GM19099 (cell line): Measurements from ENCODE around the gene FBXO39.

ENCODE experiments used
- POLR2A ChIP-seq: IDR thresholded peaks from 3 replicates; pipeline ENCODE4 v1.6.1; 2011; ENCODE audit warnings: low read depth; ENCODE audit not compliant: insufficient read length; ENCODE audit errors: extremely low read depth

FBXO39 gene

GRCh38 chr17:6830383-6830986 is 54.5 kb downstream of the FBXO39 start:
- TF ChIP-seq POLR2A, result no peak

DNA sequence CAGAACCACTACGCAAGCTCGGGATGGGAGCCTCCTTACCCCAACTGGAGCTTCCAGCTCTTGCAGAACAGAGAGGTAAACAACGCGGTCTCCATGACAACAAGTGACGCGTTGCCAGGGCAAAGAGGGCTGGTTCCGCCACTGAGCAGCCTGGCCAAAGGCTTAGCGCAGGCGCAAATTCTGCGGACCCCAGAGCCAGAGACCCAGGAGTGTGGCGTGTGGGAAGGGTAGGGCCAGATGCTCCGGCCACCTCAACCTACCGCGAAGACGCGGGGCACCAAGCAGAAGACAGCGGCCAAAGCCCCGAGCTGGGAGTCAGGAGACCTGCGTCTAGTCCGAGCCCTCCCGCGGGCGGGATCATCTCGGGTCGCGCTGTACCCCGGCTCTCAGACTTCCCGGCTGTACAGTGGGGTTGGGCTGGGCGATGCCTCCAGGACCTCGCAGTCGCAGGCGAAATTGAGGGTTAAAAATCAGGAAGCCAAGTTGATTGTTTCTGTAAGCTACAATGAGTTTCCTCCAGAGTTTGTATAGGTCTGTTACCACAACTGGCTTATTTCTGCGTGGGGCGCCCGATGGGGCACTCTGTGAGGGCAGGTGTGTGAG is 55.7 kb downstream of the FBXO39 start, which contains the start of gene TEKT1:
Gene TEKT1 (minus strand): TSS at position 69 of the 603 bp plus-strand sequence. CDS start 1,353 bp downstream, outside the sequence.
- no peak for TF ChIP-seq POLR2A
